GM12892 (cell line): Measurements from ENCODE around the gene MMEL1.

Source experiments
- POLR2A ChIP-seq: IDR thresholded peaks from 2 replicates; pipeline ENCODE4 v1.6.1; 2011; ENCODE audit warnings: low read depth, low read length, control low read depth
- POLR2AphosphoS5 ChIP-seq: IDR thresholded peaks from 2 replicates; pipeline ENCODE4 v1.6.1; 2011; ENCODE audit warnings: low read depth, low read length, control low read depth
- TAF1 ChIP-seq: IDR thresholded peaks from 2 replicates; pipeline ENCODE4 v1.6.1; 2011; ENCODE audit warnings: low read depth, mild to moderate bottlenecking, control low read depth, low read length, borderline replicate concordance

DNA sequence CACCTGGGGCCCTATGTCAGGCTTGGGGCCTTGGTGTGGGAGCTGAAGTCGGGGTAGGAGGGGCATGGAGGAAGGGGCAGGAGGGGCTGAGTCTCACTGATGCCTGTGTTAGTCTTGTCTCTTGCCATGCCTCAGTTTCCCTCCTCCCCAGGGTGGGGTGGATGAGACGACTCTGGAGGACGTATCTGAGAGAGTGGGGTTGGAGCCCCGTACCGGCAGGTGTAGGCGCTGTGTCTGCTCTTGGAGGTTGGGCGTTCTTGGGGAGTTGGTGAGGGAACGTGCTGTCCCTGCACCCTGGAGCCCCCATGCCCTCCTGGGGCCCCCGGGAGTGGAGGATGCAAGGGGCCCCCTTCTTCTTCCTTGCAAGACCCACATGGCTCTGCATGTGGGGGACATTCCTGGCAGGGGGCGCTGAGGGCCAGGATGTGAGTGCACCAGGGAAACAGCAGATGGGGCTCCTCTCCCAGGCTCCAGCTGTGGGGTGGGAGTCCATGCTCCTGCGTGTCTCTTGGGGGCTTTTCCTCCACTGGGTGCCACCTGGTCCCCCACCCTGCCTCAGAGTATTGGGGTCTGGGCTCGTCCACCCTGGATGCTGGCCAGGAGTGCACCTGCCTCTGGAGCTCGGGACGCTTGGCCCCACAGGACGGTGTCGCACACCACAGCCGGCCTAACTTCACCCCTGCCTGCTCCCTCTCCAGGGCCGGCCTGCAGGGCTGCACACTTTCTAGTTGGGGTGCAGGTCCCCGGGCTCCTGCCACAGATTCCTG is 78.0 kb downstream of the MMEL1 start:
- TF ChIP-seq POLR2A (no peak), POLR2AphosphoS5 (no peak), TAF1 (no peak)
